Islet of Langerhans (tissue), 1 donor: Measurements from ENCODE around the gene TRAPPC2B.

ENCODE experiments used
- FAIRE-seq: peaks from one replicate; lab custom pipeline; 2011; peaks lifted over from hg19 to GRCh38; lab: Jason Lieb, UNC

TRAPPC2B gene

GRCh38 chr19:57362997-57363687, at the start of gene TRAPPC2B, which contains the start of gene ZNF547:
Gene TRAPPC2B (plus strand): TSS chr19:57363551. CDS start chr19:57364834, 1,283 bp downstream.
Gene ZNF547 (plus strand): TSS chr19:57363551. CDS start chr19:57368556, 5,005 bp downstream.
- FAIRE-seq = peak; percentile 97

GRCh38 chr19:57314146-57314545, 49.2 kb upstream of the TRAPPC2B start:
- no peak for FAIRE-seq

DNA sequence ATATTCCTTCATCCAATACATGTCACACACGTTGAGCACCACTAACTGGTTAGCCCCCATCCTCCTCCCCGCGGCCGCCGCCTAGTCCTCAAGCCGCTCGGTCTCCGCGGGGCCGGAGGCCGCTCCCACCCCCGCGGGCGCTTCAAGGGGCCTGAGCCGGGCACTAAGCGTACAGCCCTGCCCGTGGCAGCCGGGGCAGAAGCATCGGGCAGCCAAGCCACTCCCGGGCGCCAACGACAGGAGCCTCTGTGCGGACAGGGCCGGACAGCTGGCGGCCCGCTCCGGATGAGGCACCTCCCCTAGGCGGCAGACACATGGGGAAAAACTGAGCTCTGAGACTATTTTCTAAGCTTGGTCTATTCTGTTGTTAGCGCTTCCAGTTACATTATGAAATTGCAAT, 45.8 kb upstream of the TRAPPC2B start:
- no peak for FAIRE-seq

DNA sequence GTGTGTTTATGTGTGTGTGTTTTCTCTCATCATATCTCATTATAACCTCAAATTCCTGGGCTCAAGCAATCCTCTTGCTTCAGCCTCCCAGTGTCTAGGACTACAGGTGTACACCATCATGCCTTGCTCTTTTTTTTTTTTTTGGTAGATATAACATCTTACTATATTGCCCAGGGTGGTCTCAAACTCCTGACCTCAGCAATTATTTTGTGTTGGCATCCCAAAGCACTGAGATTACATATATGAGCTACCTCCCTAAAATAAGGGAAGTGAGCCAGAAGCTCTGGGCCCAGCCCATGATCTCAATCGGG, 43.5 kb upstream of the TRAPPC2B start:
- no peak for FAIRE-seq

- peak; percentile 9 for FAIRE-seq
Observed at GRCh38 chr19:57320180-57321084, 42.9 kb upstream of the TRAPPC2B start, which contains the start of gene ZNF543. Gene ZNF543 (plus strand): TSS chr19:57320472. CDS start chr19:57320854, 382 bp downstream.

DNA sequence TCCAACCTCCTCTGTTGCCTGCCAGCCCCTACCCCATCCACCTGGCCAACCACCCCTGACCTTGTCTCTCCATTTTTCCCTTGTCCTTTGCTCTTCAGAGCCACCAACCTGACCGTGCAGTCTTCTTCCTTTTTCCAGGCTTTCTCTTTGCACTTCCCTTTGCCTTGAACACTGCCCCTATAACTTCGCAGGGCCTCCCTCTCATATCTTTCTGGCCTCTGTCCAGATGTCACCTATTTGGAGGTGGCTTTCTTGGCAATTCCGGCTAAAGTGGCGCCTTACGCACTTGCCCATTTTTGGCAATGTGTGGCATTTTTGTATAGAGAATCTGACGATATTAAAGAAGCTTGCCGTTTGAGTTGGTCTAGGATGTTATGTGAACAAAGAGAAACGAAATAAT, 42.2 kb upstream of the TRAPPC2B start:
- no peak for FAIRE-seq

DNA sequence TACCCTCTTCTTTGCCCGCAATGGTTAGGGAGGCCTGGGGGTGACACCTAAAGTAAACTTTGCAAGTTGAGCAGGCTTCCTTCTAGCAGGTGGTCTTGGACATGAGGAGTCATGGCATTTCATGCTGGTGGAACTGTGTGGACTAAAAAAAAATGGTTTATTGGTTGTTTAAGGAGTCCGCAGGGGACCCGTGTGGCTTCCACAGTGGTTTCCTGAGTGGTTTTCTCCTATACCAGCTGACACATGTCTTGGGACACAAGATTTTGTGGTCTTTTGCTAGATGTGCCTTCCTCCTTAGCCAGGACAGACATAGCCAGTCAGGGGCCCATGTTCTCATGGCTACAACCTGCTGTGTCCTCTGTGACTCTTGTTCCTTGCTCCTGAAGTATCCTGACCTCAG, 41.6 kb upstream of the TRAPPC2B start:
- FAIRE-seq = no peak

- FAIRE-seq = no peak
Observed at GRCh38 chr19:57324992-57325391, 38.4 kb upstream of the TRAPPC2B start.

DNA sequence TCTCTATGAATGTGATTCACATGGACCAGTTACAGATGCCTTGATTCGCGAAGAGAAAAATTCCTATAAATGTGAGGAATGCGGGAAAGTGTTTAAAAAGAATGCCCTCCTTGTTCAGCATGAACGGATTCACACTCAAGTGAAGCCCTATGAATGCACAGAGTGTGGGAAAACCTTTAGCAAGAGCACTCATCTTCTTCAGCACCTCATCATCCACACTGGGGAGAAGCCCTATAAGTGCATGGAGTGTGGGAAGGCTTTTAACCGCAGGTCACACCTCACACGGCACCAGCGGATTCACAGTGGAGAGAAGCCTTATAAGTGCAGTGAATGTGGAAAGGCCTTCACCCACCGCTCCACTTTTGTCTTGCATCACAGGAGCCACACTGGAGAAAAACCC, 35.4 kb upstream of the TRAPPC2B start:
- FAIRE-seq = no peak

DNA sequence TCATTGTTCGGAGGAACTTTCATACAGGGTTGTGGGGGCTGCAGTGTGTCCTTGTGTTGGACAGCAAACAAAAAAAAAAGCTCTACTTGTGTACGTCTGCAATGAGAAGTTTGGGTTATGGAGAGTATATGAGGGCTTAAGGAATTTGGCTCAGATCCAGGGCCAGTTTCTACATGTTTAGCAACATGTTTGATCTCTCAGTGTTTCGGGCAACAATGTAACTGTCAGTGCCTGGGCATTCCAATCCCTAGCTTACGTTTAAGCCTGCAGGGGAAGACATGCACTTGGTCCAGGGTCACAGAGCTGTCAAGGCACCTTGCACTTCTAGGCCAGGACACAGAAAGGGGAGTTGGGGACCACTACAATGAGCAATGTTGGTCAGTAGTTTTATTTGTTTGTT, 29.2 kb upstream of the TRAPPC2B start:
- FAIRE-seq = no peak

DNA sequence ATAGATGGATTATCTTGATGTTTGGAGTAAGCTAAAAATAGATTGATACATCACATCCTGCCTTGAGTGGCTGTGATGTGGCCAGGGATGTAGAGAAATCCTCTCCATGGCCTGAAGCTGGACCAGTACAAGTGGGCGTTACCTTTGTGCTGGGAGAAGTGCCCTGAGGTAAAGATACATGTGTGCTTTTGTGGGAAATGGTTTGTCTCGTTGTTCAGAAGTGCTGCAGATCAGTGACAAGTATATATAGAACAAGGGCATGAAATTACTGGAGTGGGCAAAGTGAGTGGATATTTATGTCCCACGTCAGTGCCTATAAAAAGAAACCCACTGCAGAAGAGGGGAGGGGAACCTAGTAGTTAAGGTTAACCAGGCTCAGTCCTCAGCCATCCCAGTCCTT, 24.5 kb upstream of the TRAPPC2B start:
- FAIRE-seq = no peak

GRCh38 chr19:57342582-57342981, 20.8 kb upstream of the TRAPPC2B start:
- no peak for FAIRE-seq

DNA sequence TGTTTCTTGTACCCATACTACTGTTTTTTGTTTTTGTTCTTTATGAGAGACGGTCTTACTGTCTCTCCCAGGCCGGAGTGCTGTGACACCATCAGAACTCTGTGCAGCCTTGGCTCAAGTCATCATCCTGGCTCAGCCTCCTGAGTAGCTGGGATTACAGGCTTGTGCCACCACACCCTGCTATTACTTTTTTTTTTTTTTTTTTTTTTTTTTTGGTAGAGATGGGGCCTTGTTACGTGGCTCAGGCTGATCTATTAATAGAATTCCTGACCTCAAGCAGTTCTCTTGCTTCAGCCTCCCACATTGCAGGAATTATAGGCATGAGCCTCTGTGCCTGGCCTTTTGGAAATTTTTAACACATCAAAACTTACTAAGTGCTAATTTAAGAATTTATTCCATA, 15.2 kb upstream of the TRAPPC2B start:
- no peak for FAIRE-seq

DNA sequence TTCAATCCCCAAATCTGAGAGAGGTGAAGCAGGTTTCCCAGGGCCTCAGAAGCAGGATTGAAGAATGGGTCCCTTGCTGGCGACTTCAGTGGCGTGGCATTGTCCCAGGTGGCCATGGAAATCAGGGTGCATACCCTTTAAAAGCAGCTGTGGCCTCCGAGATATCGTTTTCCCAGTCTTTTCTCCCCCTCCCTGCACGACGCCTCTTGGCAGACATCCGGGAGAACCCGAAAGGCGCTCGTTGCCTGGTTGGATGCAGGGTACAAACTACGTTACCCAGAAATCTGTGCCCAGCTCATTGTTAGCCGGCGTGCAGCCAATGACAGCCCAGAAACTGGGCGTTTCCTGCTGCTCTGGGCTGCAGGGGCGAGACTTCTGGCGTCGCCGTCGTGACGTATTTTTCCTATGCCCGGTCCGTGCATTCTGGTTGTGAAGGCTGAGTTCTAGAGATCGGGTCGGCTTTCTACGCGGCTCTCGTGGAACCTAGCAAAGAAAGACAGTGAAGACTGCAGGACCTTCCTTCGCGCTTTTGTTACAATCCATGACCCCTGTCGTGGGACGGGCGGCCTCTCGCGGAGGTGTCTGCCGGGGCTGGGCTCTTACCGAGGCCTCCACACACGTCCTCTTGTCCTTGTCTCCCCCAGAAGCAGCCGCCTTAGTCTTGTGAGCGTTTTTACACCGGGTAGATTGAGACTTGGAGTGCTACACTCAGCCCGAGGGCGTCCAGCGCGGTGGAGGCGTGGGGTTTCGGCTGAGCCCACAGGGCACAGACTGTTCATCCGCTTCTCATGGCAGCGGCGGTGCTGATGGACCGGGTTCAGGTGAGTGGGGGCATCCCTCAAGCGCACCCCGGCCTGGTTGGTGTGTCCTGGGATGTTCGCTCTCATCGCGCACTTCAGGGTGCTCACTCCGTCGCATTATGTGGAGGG, 12.2 kb upstream of the TRAPPC2B start, which contains the start of gene ZNF304:
Gene ZNF304 (plus strand): TSS at position 395 of the 929 bp plus-strand sequence. CDS start 394 bp downstream, at position 789.
- peak; percentile 86 for FAIRE-seq

DNA sequence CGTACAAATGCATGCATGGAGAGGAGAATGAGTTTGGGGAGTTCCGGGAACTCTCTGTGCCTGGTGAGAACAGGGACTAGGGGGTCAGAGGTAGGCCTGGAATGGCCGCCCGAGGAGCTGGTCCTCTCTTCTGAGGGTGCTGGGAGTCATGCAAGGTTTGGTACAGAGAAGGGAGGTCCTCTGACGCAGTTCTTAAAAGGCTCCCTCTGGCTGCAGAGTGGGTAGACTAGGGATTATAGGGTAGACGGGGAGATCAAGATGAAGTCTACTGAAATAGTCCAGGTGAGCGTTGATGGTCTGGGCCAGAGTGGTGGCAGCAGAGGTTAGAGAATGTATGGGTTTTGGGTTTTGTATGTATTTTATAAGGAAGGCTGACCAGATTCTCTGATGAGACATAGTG, 11.5 kb upstream of the TRAPPC2B start:
- no peak for FAIRE-seq

DNA sequence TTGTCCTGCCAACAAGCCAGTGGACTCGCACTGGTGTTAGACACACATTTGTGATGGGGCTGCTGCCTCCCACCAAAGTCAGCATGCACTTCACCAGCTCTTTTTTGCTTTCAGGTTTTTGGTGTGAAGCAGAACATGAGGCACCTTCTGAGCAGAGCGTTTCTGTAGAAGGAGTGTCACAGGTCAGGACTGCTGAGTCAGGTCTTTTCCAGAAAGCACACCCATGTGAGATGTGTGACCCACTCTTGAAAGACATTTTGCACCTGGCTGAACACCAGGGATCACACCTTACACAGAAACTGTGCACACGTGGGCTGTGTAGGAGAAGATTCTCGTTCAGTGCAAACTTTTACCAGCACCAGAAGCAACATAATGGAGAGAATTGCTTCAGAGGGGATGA, 7.4 kb upstream of the TRAPPC2B start:
- FAIRE-seq = no peak

- no peak for FAIRE-seq
Observed at GRCh38 chr19:57357406-57357805, 5.9 kb upstream of the TRAPPC2B start.

DNA sequence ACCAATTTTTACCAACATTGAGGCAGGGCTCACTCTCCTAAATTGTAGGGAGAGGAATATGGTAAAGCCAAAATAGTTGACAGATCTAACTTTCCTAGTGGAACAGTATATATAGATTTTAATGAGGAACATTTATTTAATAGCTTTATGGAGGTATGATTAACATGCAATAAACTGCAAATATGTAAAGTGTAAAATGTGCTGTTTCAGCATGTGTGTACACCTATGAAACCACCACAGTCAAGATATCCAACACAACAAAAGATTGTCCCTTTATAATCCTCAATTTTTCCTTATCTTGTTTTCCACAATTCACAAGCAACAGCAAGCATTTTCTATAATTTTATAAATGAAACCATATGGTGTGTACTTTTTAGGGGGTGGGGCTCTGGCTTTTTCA, 4.1 kb upstream of the TRAPPC2B start:
- no peak for FAIRE-seq

DNA sequence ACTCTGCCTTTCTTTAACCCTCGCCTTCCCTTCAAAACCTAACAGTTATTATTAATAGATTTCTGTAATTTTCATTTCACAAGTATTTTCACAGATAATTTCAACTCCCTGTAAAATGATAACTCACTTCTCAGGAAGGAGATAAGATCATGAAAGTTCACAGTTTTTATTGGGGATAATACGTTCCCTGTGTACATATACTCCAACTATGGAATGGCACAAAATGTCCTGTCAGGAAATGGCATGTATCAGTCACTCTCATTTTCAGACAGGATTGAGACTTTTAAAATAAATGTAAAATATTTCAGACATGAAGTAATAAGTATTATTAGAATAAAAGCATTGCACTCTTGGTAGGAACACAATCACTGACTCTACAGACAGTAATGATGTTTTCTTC, 932 bp upstream of the TRAPPC2B start:
- FAIRE-seq = peak; percentile 30

GRCh38 chr19:57363688-57364181, 384 bp downstream of the TRAPPC2B start:
- no peak for FAIRE-seq

GRCh38 chr19:57366776-57367175, 3.4 kb downstream of the TRAPPC2B start:
- FAIRE-seq = no peak

GRCh38 chr19:57374179-57374578, 10.8 kb downstream of the TRAPPC2B start:
- FAIRE-seq = no peak
